HL-60/S4 treated with phorbol 12-myristate 13-acetate at 8.2 ng/mL for 4 days and 3 days (cell line): Measurements from ENCODE around the gene FAM98C.

Source experiments
- in situ Hi-C: fragments of 300-500 bp; cut with MboI; formaldehyde crosslinking; loops from 2 replicates; pipeline ENCODE4 v1.15.0; 2022; ENCODE audit warnings: low sequenced_read_pairs

The FAM98C gene

DNA sequence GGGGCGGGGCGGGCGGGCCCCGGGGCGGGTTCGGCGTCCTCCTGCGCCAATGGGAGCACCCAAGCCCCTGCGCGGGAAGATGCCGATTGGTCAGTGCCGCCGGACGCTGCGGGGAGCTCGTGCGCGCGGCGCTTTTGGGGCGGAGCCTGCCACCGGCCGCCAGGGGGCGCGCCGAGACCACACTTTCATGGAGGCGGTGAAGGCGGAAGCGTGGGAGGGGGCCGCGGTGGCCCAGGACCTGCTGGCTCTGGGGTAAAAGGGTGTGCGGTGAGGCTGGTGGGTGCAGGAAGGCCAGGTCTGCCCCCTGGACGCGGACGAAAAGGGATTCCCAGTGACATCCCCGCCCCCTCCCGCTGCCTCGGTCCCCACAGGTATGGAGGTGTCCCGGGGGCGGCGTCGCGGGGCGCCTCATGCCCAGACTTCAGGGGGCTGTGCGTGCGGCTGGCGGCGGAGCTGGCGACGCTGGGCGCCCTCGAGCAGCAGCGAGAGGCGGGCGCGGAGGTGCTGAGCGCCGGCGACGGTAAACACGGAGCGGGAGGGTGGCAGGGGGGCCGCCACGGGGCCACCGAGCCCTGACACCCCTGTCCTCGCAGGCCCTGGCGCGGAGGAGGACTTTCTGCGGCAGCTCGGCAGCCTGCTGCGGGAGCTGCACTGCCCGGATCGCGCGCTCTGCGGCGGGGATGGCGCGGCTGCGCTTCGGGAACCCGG, at the start of gene FAM98C:
Gene FAM98C (plus strand): TSS at position 127 of the 708 bp plus-strand sequence. CDS start 61 bp downstream, at position 188.
- in situ Hi-C loops: loop anchor here (25.0 kb wide), 1 partner anchor 509 kb away; the partner anchor contains the start of gene CCER2

DNA sequence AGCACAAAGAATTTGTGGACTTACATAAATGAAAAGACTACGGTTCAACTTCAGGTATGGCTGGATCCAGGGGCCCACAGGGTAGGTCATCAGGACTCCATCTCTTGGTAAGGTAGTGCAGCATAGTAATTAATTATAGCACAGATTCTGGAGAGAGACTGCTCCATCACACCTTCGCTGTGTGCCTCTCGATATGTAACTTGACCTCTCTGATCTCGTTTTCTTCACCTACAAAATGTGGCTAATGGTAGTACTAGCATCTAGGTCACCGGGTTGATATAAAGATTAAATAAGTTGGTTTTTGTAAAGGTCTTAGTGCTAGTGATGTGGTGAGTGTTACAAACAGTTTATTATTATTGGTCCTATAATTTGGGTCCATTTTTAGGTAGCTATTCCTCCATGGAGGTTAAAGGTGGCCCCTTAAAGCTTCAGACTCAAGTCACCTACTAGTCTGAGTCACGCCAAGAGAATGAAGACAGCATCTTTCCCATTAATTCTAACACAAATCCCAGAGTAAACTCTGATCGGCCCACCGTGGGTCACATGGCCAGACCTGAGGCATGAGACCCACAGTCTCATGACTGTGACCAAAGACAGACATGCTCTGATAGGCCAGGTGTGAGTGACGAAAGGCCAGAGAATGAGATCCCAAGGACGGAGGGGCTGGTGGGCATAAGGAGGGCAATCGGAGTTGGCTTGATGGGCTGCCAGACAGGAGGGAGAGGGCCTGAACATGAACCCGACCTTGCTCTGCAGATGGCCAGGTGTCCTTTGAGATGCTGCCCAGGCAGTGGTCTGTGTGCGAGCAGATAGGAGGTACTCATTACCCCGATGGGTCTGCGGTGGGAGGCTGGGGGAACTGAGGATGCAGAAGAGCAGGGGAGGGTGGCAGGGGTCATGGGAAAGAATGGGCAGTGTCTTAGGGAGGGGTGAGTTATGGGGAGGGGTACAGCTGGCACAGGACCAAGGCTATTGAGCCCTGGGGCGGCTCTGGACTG, 46.9 kb upstream of the FAM98C start:
- in situ Hi-C loops: loop anchor here (25.0 kb wide), 1 partner anchor 444 kb away; the partner anchor contains the start of genes SIPA1L3 and WDR87

DNA sequence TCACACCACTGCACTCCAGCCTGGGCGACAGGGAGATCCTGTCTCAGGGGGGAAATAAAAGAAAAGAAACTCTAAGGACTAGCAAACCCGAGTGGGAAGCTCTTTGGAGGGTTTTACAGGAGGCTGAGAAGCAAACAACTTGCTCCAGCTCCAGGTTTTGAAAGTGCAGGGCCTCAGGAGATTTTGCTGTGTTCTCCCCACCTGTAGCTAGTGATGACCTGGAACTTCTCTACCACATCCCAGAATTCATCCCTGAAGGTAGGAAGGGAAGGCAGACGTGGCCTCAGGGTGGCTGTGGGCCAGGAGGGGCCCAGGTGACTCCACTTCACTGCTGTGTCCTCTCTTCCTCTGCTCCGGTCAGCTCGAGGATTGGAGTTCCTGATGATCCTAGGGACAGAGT, 44.8 kb upstream of the FAM98C start:
- in situ Hi-C loops: loop anchor here (25.0 kb wide), 1 partner anchor 446 kb away; the partner anchor contains the start of genes SIPA1L3 and WDR87

DNA sequence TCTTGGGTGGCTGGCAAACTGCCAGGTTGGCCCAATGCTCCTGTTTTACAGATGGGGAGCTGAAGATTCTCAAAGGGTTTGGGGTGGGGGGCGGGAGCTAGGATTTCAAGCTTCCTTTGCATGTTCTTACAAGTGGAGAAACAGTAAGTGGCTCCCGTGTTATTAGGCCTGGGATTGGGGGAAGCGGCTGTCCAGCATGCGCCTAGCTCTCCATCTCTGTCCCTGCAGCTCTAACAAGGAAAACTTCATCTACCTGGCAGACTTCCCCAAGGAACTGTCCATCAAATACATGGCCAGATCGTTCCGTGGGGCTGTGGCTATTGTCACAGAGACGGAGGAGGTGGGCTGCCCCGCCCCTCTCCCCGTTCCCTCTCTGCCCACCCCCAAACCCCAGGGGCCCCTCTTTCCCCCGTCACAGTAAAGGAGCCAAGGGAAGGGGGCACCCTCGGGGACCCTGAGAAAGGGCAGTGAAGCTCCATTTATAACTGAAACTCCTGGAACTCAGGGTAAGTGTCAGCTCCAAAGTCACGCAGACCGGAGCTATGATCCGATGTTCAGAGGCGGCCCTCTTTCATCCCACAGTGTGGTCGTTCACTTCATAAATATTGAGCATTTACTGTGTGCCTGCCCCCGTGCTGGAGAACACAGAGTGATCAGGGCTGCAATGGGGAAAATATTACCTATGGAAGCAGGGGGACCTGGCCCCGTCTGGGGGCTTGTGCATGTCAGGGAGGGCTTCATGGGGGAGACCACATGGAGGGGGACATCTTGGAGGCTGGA, 43.5 kb upstream of the FAM98C start:
- in situ Hi-C loops: loop anchor here (25.0 kb wide), 1 partner anchor 447 kb away; the partner anchor contains the start of genes SIPA1L3 and WDR87

DNA sequence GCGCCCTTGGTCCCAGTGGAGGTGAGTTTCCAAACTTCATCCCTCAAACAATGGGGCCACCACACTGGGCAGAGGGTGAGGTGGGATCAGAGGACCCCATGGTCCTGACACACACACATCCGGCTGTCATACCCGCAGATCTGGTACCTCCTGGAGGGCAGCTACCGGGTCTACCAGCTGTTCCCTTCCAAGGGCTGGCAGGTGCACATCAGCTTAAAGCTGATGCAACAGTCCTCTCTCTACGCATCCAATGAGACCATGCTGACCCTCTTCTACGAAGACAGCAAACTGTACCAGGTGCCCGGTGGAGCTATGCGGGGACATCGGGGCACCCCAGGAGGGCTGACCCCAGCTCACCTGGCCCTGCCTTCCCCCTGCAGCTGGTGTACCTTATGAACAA, 42.5 kb upstream of the FAM98C start:
- in situ Hi-C loops: loop anchor here (25.0 kb wide), 1 partner anchor 448 kb away; the partner anchor contains the start of genes SIPA1L3 and WDR87

DNA sequence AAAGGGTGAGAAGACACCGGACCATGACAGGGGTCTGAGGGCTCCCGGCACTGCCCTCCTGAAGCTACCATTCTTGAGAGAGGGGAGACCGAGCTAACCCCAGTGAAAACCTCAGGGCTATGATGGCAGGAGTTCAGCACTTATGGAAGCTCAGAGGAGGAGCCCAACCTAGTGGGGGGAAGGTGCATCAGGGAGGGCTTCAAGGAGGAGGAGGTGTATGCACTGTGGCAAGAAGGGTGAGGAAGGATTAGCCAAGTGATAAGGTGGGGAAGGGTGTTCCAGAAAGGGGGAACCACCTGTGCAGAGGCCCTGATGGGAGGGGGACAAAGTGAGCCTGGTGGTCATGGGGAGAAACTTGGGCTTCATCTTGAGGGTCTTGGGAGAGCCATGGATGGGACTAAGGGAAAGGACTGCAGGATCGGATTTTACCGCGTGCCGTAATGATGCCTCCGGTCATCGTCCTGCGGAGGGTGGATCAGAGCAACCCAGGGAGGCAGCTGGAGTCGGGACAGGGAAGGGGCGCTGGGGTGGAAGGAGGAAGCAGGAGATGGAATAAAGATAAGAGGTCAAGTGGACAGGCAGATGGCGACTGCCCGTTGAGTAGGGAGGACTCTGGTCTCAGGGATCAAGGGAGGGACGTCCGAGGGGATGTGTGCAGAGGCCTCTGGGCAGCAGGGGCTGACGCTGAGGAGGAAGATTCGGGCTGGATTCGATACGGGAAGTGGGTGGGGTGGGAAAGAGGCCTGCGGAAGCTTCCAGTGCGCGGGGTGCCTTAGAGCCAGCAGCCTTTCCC, 41.9 kb upstream of the FAM98C start:
- in situ Hi-C loops: loop anchor here (25.0 kb wide), 1 partner anchor 449 kb away; the partner anchor contains the start of genes SIPA1L3 and WDR87

DNA sequence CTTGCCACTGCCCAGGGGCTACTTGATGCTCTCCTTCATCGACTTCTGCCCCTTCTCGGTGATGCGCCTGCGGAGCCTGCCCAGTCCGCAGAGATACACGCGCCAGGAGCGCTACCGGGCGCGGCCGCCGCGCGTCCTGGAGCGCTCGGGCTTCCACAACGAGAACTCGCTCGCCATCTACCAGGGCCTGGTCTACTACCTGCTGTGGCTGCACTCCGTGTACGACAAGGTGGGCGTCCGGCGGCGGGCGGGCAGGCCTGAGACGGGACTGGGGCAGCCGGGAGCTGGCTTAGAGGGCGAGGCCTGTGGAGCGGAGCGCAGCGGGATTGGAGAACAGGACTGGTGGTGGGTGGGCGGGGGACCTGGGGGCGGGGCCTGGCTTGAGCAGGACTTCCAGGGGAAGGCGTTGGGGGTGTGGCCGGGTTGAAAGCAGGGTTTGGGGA, 41.2 kb upstream of the FAM98C start:
- in situ Hi-C loops: loop anchor here (25.0 kb wide), 1 partner anchor 449 kb away; the partner anchor contains the start of genes SIPA1L3 and WDR87

DNA sequence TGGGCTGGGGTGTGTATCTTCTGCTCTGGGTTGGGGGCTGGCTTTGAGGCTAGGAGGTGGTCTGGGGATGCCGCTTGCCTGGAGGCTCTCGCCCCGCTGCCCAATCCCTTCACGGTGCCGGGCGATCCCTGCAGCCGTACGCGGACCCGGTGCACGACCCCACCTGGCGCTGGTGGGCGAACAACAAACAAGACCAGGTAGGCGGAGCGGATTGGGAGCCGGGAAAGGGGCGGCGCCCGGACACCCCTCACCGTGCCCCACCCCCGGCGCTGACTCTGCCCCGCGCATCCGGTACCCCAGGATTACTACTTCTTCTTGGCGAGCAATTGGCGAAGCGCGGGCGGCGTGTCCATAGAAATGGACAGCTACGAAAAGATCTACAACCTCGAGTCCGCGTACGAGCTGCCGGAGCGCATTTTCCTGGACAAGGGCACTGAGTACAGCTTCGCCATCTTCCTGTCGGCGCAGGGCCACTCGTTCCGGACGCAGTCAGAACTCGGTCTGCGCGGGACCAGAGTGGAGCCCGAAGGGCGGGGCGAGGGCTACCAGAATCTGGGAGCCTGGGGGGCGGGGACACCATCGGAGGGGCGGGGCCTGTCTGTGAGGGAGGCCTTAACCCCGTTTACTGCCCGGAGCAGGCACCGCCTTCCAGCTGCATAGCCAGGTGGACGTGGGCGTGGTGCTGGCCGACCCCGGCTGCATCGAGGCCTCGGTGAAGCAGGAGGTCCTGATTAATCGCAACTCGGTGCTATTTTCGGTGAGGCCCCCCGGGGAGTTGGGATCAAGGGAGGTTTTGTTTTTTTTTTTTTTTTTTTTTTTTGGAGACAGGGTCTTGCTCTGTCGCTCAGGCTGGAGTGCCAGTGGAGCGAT, 40.6 kb upstream of the FAM98C start:
- in situ Hi-C loops: loop anchor here (25.0 kb wide), 1 partner anchor 450 kb away; the partner anchor contains the start of genes SIPA1L3 and WDR87

DNA sequence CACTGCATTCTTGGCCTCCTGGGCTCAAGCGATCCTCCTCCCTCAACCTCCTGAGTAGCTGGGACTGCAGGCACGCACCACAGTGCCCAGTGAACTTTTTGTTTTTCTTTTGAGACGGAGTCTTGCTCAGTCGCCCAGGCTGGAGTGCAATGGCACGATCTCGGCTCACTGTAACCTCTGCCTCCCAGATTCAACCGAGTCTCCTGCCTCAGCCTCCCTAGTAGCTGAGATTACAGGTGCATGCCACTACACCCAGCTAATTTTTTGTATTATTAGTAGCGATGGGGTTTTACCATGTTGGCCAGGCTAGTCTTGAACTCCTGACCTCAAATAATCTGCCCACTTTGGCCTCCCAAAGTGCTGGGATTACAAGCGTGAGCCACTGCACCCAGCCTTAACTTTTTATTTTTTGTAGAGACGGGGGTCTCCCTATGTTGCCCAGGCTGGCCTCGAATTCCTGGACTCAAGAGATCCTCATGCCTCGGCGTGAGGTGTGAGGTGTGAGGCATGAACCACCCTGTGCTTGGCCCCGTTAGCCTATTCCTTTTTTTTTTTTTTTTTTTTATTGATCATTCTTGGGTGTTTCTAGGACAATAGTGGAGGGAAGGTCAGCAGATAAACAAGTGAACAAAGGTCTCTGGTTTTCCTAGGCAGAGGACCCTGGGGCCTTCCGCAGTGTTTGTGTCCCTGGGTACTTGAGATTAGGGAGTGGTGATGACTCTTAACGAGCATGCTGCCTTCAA, 39.8 kb upstream of the FAM98C start:
- in situ Hi-C loops: loop anchor here (25.0 kb wide), 1 partner anchor 451 kb away; the partner anchor contains the start of genes SIPA1L3 and WDR87

DNA sequence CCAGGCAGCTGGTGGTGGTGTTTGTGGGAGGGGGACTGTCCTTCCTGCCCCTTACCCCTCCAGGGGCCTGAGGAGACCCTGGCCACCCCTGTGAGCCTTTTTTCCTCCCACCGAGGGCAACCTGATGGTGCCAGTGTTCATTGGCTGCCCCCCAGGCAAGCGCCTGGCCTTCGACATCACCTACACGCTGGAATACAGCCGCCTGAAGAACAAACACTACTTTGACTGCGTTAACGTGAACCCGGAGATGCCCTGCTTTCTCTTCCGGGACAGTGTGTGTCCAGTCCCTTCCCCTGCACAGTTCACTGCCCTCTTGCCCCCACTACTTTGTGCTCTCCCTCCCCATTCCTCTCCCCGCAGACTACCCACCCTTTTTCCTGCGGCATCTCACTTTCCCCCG, 35.9 kb upstream of the FAM98C start:
- in situ Hi-C loops: loop anchor here (25.0 kb wide), 1 partner anchor 455 kb away; the partner anchor contains the start of genes SIPA1L3 and WDR87

DNA sequence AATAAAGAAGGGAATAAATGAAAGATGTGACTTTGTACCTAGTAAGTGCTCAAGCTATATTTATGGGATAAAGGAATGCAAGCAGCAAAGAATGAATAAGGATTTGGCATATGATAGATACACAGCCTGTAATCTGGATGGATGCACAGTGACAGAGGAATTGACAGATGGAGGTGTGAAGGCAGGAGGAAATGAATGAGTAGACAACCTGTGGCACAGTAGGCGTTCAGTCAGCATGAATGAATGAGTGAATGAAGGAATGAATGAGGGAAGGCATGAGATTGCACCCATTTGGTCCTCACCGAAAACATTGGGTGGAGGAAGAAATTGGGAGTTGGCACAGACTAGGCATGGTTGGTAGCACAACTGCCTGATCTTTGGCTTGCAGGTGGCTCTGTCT, 33.3 kb upstream of the FAM98C start:
- in situ Hi-C loops: loop anchor here (25.0 kb wide), 1 partner anchor 457 kb away; the partner anchor contains the start of genes SIPA1L3 and WDR87

DNA sequence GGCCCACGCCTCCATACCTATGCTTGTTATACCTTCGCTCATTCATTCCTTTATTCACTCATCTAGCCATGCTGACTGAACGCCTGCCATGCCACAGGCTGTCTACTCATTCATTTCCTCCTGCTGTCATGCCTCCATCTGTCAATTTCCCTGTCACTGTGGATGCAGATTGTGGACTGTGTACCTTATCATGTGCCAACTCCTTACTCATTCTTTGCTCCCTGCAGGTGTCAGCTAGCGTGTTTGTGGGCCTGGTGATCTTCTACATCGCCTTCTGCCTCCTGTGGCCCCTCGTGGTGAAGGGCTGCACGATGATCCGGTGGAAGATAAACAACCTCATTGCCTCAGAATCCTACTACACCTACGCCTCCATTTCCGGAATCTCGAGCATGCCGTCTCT, 32.6 kb upstream of the FAM98C start:
- in situ Hi-C loops: loop anchor here (25.0 kb wide), 1 partner anchor 458 kb away; the partner anchor contains the start of genes SIPA1L3 and WDR87

DNA sequence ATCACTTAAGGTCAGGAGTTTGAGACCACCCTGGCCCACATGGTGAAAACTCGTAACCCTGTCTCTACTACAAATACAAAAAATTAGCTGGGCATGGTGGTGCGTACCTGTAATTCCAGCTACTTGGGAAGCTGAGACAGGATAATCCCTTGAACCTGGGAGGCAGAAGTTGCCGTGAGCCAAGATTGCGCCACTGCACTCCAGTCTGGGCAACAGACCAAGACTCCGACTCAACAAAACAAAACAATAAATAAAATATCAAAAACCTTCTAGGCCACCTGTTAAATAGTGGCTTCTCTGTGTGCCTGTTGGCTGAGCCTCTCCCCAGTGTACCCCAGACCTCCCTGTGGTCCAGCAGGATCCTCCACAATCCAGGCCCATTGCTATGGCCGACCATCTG, 31.8 kb upstream of the FAM98C start:
- in situ Hi-C loops: loop anchor here (25.0 kb wide), 1 partner anchor 459 kb away; the partner anchor contains the start of genes SIPA1L3 and WDR87

DNA sequence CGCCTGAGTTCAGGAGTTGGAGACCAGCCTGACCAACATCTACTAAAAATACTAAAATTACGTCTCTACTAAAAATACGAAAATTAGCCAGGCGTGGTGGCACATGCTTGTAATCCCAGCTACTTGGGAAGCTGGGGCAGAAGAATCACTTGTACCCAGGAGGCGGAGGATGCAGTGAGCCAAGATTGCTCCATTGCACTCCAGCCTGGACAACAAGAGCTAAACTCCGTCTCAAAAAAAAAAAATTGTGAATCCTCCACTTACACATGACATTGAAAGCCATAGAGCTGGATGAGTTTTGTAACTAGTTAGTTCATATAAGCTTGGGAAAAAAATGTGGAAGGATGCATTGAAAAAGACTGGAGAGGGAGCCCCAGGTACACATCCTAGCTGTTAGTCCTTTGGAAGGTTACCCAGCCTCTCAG, 29.0 kb upstream of the FAM98C start:
- in situ Hi-C loops: loop anchor here (25.0 kb wide), 1 partner anchor 462 kb away; the partner anchor contains the start of genes SIPA1L3 and WDR87

DNA sequence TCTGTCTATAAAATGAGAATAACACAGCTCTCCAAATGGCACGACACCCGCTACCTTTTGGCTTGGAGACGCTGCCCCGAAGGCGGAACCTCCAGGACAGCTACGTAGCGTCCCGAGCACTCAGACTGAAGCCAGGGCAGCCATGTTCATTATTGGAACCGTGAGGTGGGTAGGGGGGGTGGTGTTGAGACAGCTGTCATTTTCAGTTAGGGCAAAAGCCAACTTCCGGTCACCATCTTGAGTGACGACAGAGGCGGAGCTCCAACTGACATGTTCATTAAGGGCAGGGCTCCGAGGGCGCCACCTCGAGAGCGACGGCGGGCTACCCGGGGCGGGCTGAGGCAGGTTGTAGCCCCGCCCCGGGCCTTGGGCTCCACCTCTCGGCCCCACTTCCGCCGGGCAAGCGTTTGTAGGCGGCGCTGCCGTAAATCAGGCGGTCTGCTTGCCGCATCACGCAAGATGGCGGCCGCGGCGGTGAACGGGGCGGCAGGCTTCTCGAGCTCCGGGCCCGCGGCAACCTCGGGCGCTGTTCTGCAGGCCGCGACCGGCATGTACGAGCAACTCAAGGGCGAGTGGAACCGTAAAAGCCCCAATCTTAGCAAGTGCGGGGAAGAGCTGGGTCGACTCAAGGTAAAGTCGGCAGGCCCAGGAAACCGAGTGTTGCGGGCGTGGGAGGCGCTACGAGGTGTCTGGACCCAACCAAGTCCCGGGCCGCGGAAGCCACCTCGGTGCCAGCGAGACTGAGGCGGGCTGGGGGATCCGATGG, 28.4 kb upstream of the FAM98C start, which contains the start of gene PSMD8:
Gene PSMD8 (plus strand): TSS at position 240 of the 766 bp plus-strand sequence. CDS start 31 bp downstream, at position 271.
- in situ Hi-C loops: loop anchor here (25.0 kb wide), 1 partner anchor 462 kb away; the partner anchor contains the start of genes SIPA1L3 and WDR87

DNA sequence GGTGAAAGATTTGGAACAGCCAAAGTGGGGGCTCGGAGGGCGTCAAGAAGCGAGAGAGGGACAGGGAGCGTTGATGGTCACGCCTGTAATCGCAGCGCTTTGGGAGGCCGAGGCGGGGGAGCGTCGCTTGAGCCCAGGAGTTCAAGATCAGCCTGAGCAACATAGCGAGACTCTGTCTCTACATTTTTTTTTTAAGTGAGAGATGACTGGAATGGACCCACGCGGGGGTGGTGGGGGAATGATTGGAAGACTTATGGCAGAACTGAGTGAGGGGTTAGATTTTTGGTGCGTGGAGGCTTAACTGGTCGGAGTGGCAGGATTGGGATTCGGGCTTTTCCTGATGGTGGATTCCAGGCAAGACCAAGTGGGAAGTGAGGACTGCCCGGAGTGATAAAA, 27.8 kb upstream of the FAM98C start:
- in situ Hi-C loops: no loop called here
